SIG-M5 treated with dmso at 0.1 percent for 504 hours (cell line): ENCODE measurements around the gene SVIL.
"Not testable (repeated sequence)": the region's sequence is repeated elsewhere in the genome, so short reads cannot be mapped to it uniquely, and the experiment has no call there.

Experiments
- DNase-seq: peaks from one replicate; lab custom pipeline; 2025; ENCODE audit not compliant: unreplicated experiment; lab: John Stamatoyannopoulos, UW

The SVIL gene

DNA sequence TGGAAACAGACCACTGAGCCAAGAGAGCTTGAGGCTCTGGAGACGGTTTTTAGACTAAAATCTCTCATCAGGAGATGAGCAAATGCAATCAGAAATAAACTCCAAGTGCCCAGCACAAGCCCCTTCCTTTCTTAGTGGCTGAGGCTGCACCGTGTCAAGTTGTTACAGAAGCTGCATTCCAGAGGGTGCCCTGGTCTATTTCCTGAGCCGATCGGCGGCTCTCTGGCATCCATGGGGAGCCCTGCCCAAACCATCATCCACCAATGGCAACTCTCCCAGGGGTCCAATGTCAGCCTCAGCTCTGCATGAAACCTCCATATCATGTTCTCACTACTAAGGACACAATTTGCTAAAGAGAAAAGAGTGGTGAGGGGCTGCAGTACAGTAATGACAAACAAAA, 89.6 kb downstream of the SVIL start:
- DNase-seq: no peak

DNA sequence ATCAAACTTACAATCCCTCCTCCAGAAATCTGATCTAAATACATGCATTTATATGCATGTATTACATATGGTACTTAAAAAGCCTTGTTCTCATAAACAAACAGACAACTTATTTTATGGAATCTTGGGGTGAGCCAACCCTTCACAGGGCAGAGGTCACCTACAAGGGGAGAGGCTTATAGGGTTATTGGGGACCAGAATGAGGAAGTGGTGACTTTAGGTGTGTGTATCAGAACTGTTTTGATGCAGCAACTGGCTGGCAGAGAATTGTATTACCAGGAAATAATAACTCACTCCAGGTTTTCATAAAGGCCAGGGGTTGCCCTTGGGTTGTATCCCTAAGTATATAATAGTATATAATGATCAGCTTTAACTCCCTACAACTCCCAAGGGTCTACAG, 91.1 kb downstream of the SVIL start:
- no peak for DNase-seq

DNA sequence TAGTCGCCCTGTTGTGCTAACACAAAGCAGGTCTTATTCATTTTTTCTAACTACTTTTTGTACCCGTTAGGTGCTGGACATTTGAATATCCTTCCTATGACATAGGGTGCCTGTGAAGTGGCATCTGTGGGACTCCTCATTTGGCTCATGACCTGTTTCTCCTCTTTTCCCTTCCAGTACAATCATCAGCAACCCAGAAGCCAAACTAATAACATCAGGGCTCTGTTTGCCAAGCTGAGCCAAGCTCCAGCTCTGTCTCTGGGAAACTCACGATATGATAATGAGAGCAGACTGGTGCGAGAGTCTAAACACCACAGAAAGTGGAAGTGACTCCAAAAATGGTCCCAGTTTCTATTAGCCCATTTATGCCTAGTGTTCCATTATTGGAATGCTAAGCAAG, 92.0 kb downstream of the SVIL start:
- DNase-seq: no peak

DNA sequence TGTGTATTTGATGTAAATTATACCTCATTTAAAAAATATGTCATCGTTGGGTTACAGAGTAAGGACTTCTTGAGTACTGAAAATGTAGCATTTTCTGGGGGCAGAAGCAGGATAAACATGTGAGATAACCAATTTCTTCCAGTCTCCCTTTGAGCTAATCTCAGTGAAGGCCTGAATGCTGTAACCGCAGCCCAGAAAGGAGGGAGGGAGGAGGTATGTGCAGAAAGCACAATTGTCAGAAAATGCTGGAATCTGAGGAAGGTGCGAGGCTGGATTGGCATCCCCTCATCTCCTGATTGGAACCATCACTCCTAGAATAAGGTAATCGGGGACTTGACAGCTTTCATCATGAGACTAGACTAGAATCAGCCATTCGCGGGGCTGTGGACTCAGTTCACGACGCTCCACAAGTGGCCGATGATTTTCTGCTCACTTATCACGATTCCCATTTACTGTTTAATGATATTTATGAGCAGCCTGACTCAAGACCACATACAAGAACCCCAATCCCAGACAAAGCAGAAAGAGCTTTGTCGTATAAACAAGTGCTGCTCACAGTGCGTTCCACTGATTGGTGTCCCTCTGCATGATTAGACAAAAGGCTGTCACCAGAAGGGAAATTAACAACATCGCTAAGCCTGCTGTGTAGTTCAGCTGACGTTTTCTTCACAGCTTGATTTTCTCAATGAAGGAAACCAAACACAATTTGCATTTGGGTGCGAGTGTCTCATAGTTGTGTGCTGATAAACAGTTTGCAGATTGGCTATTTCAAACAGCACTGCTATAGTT, 93.2 kb downstream of the SVIL start:
- DNase-seq: no peak

DNA sequence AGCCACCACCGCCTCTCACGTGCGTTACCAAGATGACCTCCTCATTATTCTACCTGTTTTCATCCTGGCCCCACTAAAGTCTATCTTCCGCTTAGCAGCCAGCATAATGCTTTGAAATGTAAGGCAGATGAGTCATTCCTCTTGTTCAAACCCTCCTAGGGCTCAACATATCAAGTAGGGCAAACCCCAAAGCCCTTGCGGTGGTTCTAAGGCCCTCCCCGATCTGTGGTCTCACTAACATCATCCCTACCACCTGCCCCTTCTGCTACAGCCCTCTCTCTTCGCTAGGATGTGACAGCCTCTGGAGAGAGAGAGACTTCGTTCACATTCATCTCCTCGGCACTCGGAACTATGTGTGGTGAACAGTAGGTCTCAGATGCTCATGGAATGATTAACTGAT, 94.8 kb downstream of the SVIL start:
- no peak for DNase-seq

DNA sequence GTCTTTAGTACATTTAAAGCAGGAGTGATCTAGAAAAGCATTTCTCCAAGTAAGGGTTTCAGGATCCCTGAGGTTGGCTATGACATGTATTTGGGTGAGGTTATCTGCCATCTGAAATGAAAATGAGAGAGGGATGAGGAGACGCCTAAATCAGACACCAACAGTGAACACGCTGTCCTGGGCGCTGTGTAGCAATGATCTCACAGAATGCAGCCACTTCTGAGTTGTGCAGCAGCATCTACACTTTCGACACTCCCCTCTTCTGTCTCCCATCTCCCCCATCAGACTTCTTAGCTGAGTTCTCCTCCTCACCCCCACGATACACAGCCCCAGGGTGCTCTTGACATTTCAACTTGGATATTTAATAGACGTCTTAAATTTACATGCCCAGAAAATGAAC, 95.4 kb downstream of the SVIL start:
- no peak for DNase-seq

DNA sequence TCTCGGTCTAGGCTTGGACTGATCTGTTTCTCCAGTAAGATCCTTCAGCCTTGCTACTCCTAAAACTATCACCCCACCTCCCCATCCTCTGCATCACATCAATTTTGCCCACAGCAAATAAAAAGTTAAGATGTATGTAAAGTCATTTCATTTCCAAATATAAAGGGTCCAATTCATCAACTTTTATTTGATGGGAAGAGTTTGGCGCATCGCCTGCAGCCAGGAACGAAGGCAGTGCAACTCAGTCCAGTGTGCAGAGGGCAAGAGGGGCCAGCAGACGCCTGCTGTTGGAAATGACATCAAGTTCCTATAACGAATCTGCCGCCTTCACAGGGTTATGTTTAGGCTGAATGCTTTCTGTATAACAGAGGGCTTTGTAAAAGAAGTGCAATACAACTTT, 97.0 kb downstream of the SVIL start:
- no peak for DNase-seq

DNA sequence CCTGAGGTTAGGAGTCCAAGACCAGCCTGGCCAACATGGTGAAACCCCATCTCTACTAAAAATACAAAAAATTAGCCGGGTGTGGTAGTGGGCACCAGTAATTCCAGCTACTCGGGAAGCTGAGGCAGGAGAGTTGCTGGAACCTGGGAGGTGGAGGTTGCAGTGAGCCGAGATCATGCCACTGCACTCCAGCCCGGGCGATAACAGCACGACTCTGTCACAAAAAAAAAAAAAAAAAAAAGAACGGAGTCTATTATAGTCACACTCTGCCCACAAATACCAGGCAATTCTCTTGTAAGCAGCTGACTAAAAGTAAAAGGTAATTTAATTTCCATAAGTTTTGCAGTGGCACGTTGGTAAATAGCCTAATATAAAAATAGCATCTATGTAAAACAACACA, 98.1 kb downstream of the SVIL start:
- DNase-seq: not testable (repeated sequence)

DNA sequence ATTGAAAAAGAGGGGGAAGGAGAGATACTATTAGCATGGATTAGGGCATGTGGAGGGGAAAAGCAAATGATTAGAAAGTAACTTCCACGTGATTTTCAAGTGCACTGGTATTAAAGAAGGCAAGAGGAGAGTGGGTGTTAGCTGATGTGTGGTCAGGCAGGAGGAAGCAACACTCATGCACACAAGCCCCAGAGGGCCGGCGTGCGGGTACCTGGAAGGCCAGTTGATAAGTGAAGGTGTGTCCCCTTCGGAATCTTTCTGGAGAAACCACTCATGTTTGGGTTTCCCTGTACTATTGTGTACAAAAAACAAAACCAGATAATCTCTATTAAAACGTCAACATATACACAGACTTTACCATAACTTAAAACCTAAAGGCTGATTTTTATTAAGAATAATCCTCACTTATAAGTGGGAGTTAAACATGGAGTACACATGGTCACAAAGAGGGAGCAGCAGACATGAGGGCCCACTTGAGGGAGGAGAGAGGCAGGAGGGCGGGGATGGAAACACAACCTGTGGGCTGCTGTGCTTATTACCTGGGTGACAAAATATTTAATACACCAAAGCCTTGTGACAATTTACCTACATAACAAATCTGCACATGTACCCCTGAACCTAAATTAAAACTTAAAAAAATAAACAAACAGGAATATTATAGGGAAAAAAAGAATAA, 98.9 kb downstream of the SVIL start:
- no peak for DNase-seq

DNA sequence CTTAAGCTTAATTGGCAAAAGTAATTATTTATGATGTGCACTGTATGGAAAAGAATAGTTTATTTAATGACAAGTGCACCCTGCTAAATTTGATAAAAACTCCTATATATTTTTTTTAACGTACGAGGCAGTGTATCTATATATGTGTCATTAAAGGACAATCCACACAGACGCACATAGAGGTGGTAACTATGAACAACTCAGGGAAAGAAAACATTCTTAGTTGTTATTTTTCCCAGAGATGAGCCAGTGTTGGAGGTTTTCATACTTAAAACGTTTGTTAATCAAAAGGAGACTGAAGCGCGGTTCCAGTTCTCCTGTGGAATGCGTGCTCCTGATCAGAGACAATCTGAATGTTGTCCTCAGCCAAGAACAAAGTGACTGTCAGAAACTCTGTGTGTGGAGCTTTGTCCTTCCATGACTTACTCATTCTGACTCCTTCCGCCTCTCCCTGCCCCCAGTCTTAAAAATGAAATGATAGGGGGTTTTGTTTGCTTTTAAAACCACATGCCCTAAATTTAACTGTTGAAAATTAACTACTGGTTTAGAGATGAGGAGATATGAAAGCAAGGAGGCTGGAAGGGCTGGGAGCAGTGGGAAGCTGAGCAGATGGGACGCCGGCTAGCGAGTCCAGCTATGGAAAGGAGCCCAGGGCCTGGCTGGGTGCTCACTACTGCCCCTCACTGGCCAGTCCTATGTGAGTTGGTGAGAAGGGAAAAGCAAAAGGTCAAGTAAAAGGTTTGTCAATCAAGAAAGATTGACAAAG, 99.6 kb downstream of the SVIL start:
- DNase-seq: peak; percentile 17

DNA sequence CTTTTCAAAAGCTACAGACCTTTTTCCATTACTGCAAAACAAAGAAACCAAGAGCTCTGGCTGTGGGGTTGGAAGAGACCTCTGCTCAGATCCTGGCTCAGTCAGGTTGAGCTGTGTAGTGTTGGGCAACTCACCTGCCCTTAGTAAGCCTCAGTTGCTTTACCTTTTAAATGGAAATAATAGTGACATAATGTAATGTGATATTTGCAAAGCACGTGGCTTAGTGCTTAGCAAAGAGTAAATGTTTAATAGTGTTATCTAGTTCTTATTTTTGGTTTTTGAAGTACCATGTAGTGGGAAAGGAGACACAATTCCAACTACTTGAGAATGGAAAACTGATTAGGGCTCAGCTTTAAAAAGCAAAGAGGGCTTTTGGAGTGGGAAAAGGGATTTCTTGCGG, 100.2 kb downstream of the SVIL start:
- DNase-seq: no peak

DNA sequence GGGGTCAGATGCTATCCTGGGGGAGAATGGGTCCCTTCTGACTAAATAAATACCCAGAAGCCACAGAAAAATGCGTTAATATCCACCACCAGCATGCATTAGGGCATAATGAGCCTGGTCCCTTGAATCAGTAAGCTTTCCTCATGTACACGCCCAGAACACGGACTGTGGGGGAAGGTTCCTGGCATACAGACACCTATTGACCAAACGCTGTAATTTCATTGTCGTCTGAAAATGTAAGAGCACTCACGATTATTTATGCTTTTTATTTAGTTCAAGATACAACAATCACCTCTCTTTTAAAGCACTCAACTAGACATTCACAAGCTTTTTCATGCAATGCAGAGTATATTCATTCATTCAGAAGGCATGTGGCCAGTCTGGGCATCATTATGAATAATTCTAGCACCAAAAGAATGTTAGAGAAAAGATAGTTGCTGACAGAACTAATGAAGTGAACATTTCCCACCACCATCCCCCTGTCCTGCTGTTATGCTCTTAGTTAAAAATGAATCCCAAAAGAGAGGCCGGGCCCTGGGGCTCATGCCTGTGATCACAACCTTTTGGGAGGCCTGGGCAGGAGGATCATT, 101.0 kb downstream of the SVIL start:
- DNase-seq: no peak

DNA sequence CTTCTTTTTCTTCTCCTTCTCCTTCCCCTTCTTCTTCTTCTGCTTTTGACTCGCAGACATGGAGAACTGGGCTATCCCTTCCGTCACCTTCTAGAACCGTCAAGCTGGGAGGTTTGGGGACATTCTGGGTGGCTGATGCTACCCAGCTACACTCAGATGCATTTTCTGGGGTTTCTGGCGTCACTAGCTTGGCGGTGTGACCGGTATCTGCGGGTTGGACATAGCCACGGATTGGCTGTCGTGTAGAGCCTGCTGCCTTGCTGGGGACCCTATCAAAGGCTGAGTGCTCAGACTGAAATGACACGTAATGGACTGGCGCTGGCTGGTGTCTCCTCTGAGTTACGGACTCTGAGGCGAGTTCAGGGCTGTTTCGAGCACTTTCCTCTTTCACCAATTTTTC, 101.7 kb downstream of the SVIL start:
- DNase-seq: no peak

DNA sequence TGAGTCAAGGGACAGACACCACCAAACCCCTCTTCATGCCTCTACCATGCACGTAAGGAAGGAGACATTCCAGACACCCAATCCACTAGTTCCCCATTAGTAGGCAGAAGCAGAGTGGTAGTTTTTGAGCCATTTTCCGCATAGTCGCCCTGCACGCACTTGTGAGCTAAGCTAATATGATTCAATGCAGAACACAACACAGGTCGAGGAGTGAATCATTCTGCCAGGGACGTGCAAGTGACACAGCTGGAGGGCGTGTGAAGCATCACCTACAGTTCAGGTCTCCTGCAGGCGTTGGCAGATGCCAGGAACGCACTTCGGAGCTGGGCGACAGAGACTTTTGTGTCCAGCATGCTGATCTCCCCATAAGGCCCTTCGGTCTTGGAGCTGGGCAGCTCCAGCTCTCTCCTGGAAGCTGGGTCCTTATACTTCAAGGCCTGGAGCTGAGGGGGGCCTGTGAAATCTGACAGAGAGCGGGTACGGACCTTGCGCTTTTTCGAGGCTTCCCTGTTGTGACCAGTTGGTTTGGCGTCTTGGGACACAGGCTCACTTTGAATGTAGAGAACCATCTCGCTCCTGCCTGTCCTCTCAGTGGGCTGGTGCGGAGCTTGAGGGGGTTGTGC, 102.4 kb downstream of the SVIL start:
- DNase-seq: no peak

DNA sequence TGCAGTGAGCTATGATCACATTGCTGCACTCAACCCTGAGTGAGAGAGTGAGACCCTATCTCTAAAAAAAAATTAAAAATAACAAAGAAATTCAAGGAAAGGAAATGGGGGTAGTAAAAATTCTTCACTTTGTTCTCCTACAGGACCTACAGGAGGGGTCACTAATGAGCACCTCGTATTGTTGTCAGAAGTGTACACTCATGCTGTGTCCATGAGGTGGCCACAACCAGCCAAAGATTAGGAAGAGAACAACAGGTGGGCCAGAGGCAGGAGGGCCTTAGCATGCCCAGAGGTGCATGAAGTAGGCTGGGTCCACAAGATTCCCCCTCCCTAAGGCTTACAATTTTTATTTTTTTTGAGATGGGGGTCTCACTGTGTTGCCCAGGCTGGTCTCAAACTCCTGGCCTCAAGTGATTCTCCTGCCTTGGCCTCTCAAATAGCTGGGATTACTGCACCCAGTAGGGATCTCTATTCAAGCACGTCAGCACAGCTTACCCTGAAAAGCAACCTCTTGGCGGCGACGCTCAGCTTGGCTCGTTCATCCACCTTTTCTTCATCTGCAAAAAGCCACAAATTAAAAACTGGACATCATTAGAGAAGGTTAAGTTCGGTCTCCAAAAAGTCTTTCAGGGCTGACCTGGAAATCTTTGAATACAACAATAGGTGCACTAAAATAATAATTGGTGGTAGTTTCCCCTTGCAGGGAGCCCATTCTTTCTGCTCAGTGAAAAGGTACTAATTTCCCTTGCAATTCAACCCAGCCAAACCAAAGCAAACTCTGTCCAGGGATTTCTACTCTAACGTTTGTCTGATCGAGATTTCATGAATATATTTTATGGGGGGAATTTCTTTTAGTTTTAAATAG, 104.4 kb downstream of the SVIL start:
- no peak for DNase-seq

DNA sequence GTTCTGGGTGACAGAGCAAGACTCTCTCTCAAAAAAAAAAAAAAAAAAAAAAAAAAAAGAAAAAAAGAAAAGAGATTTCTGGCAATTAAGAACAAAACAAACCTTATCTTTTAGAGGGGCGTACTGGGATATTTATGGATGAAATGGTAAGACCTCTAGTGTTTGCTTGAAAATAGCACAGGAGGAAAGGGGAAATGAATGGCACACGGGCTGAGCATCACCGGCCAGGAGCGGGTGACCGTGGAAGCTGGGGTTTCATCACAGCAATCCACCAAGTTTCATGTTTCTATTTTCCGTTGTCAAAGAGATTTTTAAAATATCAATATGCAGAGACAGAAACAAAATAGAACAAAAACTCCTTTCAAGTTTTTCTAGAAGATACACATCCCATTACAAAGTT, 105.6 kb downstream of the SVIL start:
- DNase-seq: no peak

DNA sequence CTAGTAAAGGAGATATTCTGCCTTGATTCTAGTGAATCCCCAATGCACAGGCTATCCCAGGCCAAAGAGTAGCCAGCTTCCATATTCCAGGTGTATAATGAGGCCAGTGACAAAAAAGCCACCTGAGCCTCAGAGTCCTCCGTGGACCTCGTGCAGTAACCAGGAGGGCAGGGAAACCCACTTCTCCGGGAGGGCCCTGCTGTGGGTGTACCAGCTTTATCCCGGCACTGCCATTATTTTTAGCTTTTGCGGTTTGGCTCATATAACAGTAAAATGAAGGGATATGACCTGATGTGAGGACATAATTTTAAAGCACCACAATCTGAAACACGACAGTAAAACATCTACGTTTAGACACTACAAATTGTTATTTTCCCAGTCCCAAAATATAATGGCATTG, 109.0 kb downstream of the SVIL start:
- no peak for DNase-seq

DNA sequence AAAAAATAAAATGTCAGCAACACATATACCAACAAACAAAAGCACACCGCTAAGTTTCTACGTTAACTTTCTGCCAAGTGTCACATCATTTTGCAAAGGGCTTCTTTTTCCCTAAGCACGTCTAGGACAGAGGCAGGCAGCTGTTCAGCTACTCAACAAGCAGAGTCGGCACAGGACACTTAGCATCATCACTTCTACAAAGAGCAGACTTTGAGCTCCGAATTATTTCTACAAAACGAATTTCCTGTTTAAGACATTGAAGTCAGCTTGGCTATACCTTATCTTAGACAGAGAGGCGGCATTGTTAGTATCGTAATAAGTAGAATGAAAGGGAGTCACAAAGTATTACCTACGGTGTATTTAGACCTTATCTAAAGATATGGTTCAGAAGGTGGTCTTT, 110.1 kb downstream of the SVIL start:
- DNase-seq: no peak

DNA sequence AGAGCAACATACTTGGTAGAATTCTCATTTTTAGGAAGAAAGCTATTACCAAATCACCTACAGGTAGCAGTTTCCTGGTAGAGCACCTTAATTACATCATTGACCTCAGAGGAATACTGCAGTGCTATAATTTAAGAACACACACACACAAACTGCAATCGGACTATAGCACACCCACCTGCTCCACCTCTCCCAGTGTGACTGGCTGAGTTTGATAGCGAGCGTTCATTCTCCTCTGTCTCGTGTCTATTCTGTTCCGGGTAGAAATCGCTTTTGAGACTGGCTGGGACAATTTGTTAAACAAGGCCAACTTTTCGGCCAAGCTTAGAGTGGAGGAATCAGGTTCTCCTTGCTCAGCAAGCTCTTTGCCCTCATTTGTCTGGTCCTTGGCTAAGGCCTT, 110.5 kb downstream of the SVIL start:
- no peak for DNase-seq

DNA sequence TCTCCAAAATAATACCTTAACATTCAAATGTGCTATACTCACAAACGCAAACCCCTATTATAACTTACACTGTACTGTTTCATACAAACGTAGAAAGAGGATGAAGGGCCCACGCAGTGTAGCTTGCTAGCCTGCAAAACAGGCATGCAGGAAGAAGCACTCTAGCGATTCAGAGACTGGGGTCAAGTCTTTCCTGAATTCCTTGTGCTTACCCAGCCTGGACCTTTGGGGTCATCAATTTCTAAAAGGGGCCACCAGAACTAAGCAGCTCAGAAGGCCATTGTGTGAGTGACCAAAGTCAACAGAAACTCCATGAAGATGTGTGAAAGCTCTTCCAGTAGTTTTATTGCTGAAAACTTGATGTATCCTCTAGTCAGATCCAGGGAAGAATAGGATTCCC, 111.9 kb downstream of the SVIL start:
- no peak for DNase-seq
